Measurements from ENCODE around the gene TRAPPC5.

TRAPPC5 gene

GRCh38 chr19:7709932-7710460 is 29.4 kb downstream of the TRAPPC5 start:
- no peak overlapping the region for H3K4me3 ChIP-seq (ENCODE audit: low read depth in 1 of 2, low read length in 2 of 2)
- H3K27me3 ChIP-seq (ENCODE audit: control insufficient read depth in 1 of 2, insufficient read depth in 2 of 2, low read length in 2 of 2), result no peaks in the 10 kb centered on the region
- H3K9me3 ChIP-seq (ENCODE audit: control insufficient read depth in 1 of 2, low read length in 2 of 2), result no peaks in the 10 kb centered on the region
- H3K4me1 ChIP-seq (ENCODE audit: control insufficient read depth in 1 of 2, insufficient read depth in 2 of 2, low read length in 2 of 2), result peaks cover 0 to 5% of the 10 kb centered on the region in 2 donors
- H3K36me3 ChIP-seq (ENCODE audit: control insufficient read depth in 1 of 2, insufficient read depth in 2 of 2, low read length in 2 of 2), result no peaks in the 10 kb centered on the region
- no peak overlapping the region for H3K9ac ChIP-seq (ENCODE audit: low read depth in 1 of 2, low read length in 2 of 2)
- H3K27ac ChIP-seq (ENCODE audit: low read depth, low read length), result no peak overlapping the region

GRCh38 chr19:7710616-7711015 is 30.0 kb downstream of the TRAPPC5 start:
- H3K4me3 ChIP-seq (ENCODE audit: low read depth in 1 of 2, low read length in 2 of 2), result no peak overlapping the region
- H3K9me3 ChIP-seq (ENCODE audit: control insufficient read depth in 1 of 2, low read length in 2 of 2), result no peaks in the 10 kb centered on the region
- no peaks in the 10 kb centered on the region for H3K27me3 ChIP-seq (ENCODE audit: control insufficient read depth in 1 of 2, insufficient read depth in 2 of 2, low read length in 2 of 2)
- H3K27ac ChIP-seq (ENCODE audit: low read depth, low read length), result no peak overlapping the region
- H3K4me1 ChIP-seq (ENCODE audit: control insufficient read depth in 1 of 2, insufficient read depth in 2 of 2, low read length in 2 of 2), result peaks cover 0 to 5% of the 10 kb centered on the region in 2 donors
- no peaks in the 10 kb centered on the region for H3K36me3 ChIP-seq (ENCODE audit: control insufficient read depth in 1 of 2, insufficient read depth in 2 of 2, low read length in 2 of 2)
- H3K9ac ChIP-seq (ENCODE audit: low read depth in 1 of 2, low read length in 2 of 2), result no peak overlapping the region

- H3K4me3 ChIP-seq (ENCODE audit: low read depth in 1 of 2, low read length in 2 of 2), result no peak overlapping the region
- H3K9me3 ChIP-seq (ENCODE audit: control insufficient read depth in 1 of 2, low read length in 2 of 2), result peaks cover 3 to 6% of the 10 kb centered on the region in 2 donors
- no peaks in the 10 kb centered on the region for H3K27me3 ChIP-seq (ENCODE audit: control insufficient read depth in 1 of 2, insufficient read depth in 2 of 2, low read length in 2 of 2)
- no peaks in the 10 kb centered on the region for H3K4me1 ChIP-seq (ENCODE audit: control insufficient read depth in 1 of 2, insufficient read depth in 2 of 2, low read length in 2 of 2)
- no peak overlapping the region for H3K9ac ChIP-seq (ENCODE audit: low read depth in 1 of 2, low read length in 2 of 2)
- no peaks in the 10 kb centered on the region for H3K36me3 ChIP-seq (ENCODE audit: control insufficient read depth in 1 of 2, insufficient read depth in 2 of 2, low read length in 2 of 2)
- no peak overlapping the region for H3K27ac ChIP-seq (ENCODE audit: low read depth, low read length)
These were observed 35.0 kb downstream of the TRAPPC5 start for GRCh38 chr19:7715671-7716070.

GRCh38 chr19:7716762-7717161 is 36.1 kb downstream of the TRAPPC5 start:
- Histone ChIP-seq H3K9me3 (ENCODE audit: control insufficient read depth in 1 of 2, low read length in 2 of 2) (peaks cover 3 to 6% of the 10 kb centered on the region in 2 donors), H3K36me3 (ENCODE audit: control insufficient read depth in 1 of 2, insufficient read depth in 2 of 2, low read length in 2 of 2) (no peaks in the 10 kb centered on the region), H3K27me3 (ENCODE audit: control insufficient read depth in 1 of 2, insufficient read depth in 2 of 2, low read length in 2 of 2) (no peaks in the 10 kb centered on the region), H3K4me3 (ENCODE audit: low read depth in 1 of 2, low read length in 2 of 2) (no peak overlapping the region), H3K9ac (ENCODE audit: low read depth in 1 of 2, low read length in 2 of 2) (no peak overlapping the region), H3K27ac (ENCODE audit: low read depth, low read length) (no peak overlapping the region), H3K4me1 (ENCODE audit: control insufficient read depth in 1 of 2, insufficient read depth in 2 of 2, low read length in 2 of 2) (no peaks in the 10 kb centered on the region)

- Histone ChIP-seq H3K9me3 (ENCODE audit: control insufficient read depth in 1 of 2, low read length in 2 of 2) (peaks cover 3 to 6% of the 10 kb centered on the region in 2 donors), H3K36me3 (ENCODE audit: control insufficient read depth in 1 of 2, insufficient read depth in 2 of 2, low read length in 2 of 2) (no peaks in the 10 kb centered on the region), H3K27me3 (ENCODE audit: control insufficient read depth in 1 of 2, insufficient read depth in 2 of 2, low read length in 2 of 2) (no peaks in the 10 kb centered on the region), H3K27ac (ENCODE audit: low read depth, low read length) (no peak overlapping the region), H3K9ac (ENCODE audit: low read depth in 1 of 2, low read length in 2 of 2) (no peak overlapping the region), H3K4me1 (ENCODE audit: control insufficient read depth in 1 of 2, insufficient read depth in 2 of 2, low read length in 2 of 2) (no peaks in the 10 kb centered on the region), H3K4me3 (ENCODE audit: low read depth in 1 of 2, low read length in 2 of 2) (no peak overlapping the region)
These were observed 38.0 kb downstream of the TRAPPC5 start for GRCh38 chr19:7718668-7719067.

GRCh38 chr19:7720351-7720750 is 39.7 kb downstream of the TRAPPC5 start:
- H3K4me1 ChIP-seq (ENCODE audit: control insufficient read depth in 1 of 2, insufficient read depth in 2 of 2, low read length in 2 of 2), result no peaks in the 10 kb centered on the region
- no peaks in the 10 kb centered on the region for H3K27me3 ChIP-seq (ENCODE audit: control insufficient read depth in 1 of 2, insufficient read depth in 2 of 2, low read length in 2 of 2)
- H3K27ac ChIP-seq (ENCODE audit: low read depth, low read length), result no peak overlapping the region
- no peak overlapping the region for H3K9ac ChIP-seq (ENCODE audit: low read depth in 1 of 2, low read length in 2 of 2)
- no peaks in the 10 kb centered on the region for H3K36me3 ChIP-seq (ENCODE audit: control insufficient read depth in 1 of 2, insufficient read depth in 2 of 2, low read length in 2 of 2)
- H3K9me3 ChIP-seq (ENCODE audit: control insufficient read depth in 1 of 2, low read length in 2 of 2), result peaks cover 3 to 6% of the 10 kb centered on the region in 2 donors
- no peak overlapping the region for H3K4me3 ChIP-seq (ENCODE audit: low read depth in 1 of 2, low read length in 2 of 2)

GRCh38 chr19:7722231-7722651 is 41.6 kb downstream of the TRAPPC5 start:
- H3K4me3 ChIP-seq (ENCODE audit: low read depth in 1 of 2, low read length in 2 of 2), result no peak overlapping the region
- no peaks in the 10 kb centered on the region for H3K9me3 ChIP-seq (ENCODE audit: control insufficient read depth in 1 of 2, low read length in 2 of 2)
- no peaks in the 10 kb centered on the region for H3K4me1 ChIP-seq (ENCODE audit: control insufficient read depth in 1 of 2, insufficient read depth in 2 of 2, low read length in 2 of 2)
- H3K36me3 ChIP-seq (ENCODE audit: control insufficient read depth in 1 of 2, insufficient read depth in 2 of 2, low read length in 2 of 2), result no peaks in the 10 kb centered on the region
- H3K9ac ChIP-seq (ENCODE audit: low read depth in 1 of 2, low read length in 2 of 2), result no peak overlapping the region
- H3K27ac ChIP-seq (ENCODE audit: low read depth, low read length), result no peak overlapping the region
- H3K27me3 ChIP-seq (ENCODE audit: control insufficient read depth in 1 of 2, insufficient read depth in 2 of 2, low read length in 2 of 2), result no peaks in the 10 kb centered on the region

- H3K4me1 ChIP-seq (ENCODE audit: control insufficient read depth in 1 of 2, insufficient read depth in 2 of 2, low read length in 2 of 2), result peaks cover 0 to 4% of the 10 kb centered on the region in 2 donors
- no peaks in the 10 kb centered on the region for H3K9me3 ChIP-seq (ENCODE audit: control insufficient read depth in 1 of 2, low read length in 2 of 2)
- no peak overlapping the region for H3K4me3 ChIP-seq (ENCODE audit: low read depth in 1 of 2, low read length in 2 of 2)
- no peak overlapping the region for H3K9ac ChIP-seq (ENCODE audit: low read depth in 1 of 2, low read length in 2 of 2)
- no peak overlapping the region for H3K27ac ChIP-seq (ENCODE audit: low read depth, low read length)
- H3K36me3 ChIP-seq (ENCODE audit: control insufficient read depth in 1 of 2, insufficient read depth in 2 of 2, low read length in 2 of 2), result no peaks in the 10 kb centered on the region
- peaks cover 21 to 26% of the 10 kb centered on the region in 2 donors for H3K27me3 ChIP-seq (ENCODE audit: control insufficient read depth in 1 of 2, insufficient read depth in 2 of 2, low read length in 2 of 2)
These were observed 45.2 kb downstream of the TRAPPC5 start for GRCh38 chr19:7725791-7726190.

GRCh38 chr19:7729211-7729610 is 48.6 kb downstream of the TRAPPC5 start:
- H3K4me3 ChIP-seq (ENCODE audit: low read depth in 1 of 2, low read length in 2 of 2), result no peak overlapping the region
- no peaks in the 10 kb centered on the region for H3K36me3 ChIP-seq (ENCODE audit: control insufficient read depth in 1 of 2, insufficient read depth in 2 of 2, low read length in 2 of 2)
- H3K27me3 ChIP-seq (ENCODE audit: control insufficient read depth in 1 of 2, insufficient read depth in 2 of 2, low read length in 2 of 2), result peaks cover 30 to 31% of the 10 kb centered on the region in 2 donors
- H3K27ac ChIP-seq (ENCODE audit: low read depth, low read length), result no peak overlapping the region
- H3K4me1 ChIP-seq (ENCODE audit: control insufficient read depth in 1 of 2, insufficient read depth in 2 of 2, low read length in 2 of 2), result peaks cover 0 to 4% of the 10 kb centered on the region in 2 donors
- H3K9me3 ChIP-seq (ENCODE audit: control insufficient read depth in 1 of 2, low read length in 2 of 2), result no peaks in the 10 kb centered on the region
- no peak overlapping the region for H3K9ac ChIP-seq (ENCODE audit: low read depth in 1 of 2, low read length in 2 of 2)

- H3K27me3 ChIP-seq (ENCODE audit: control insufficient read depth in 1 of 2, insufficient read depth in 2 of 2, low read length in 2 of 2), result peaks cover 30 to 31% of the 10 kb centered on the region in 2 donors
- no peak overlapping the region for H3K4me3 ChIP-seq (ENCODE audit: low read depth in 1 of 2, low read length in 2 of 2)
- peaks cover 0 to 4% of the 10 kb centered on the region in 2 donors for H3K4me1 ChIP-seq (ENCODE audit: control insufficient read depth in 1 of 2, insufficient read depth in 2 of 2, low read length in 2 of 2)
- H3K27ac ChIP-seq (ENCODE audit: low read depth, low read length), result no peak overlapping the region
- no peaks in the 10 kb centered on the region for H3K9me3 ChIP-seq (ENCODE audit: control insufficient read depth in 1 of 2, low read length in 2 of 2)
- H3K36me3 ChIP-seq (ENCODE audit: control insufficient read depth in 1 of 2, insufficient read depth in 2 of 2, low read length in 2 of 2), result no peaks in the 10 kb centered on the region
- H3K9ac ChIP-seq (ENCODE audit: low read depth in 1 of 2, low read length in 2 of 2), result no peak overlapping the region
These were observed 49.2 kb downstream of the TRAPPC5 start for GRCh38 chr19:7729831-7730285.
